BJ (cell line): ENCODE data around the gene KLHDC1. TPM values are rescaled to one million over a fixed set of nuclear protein-coding genes. Genes with fewer than 3 reads are reported as not detected.

Experiments used
- CTCF ChIA-PET: fragments of 350-600 bp; formaldehyde crosslinking; extraction: SDS; loops from one replicate; lab custom pipeline; 2021; ENCODE audit warnings: antibody characterized with exemption, inconsistent platforms; lab: Yijun Ruan, JAX
- POLR2A ChIA-PET: fragments of 300-600 bp; sonication (Branson Sonifier 250); formaldehyde crosslinking; extraction: SDS; loops from one replicate; lab custom pipeline; 2021; ENCODE audit warnings: antibody characterized with exemption; lab: Charles Lee
- DNase-seq: peaks from one replicate; pipeline ENCODE4 v3.0.0-alpha.2; 2011; ENCODE audit warnings: low read depth
- H3K27me3 ChIP-seq: 2 replicates; pipeline ENCODE4 v1.6.0; 2011; ENCODE audit warnings: low read length; ENCODE audit not compliant: control insufficient read depth, insufficient read depth
- H3K36me3 ChIP-seq: 2 replicates; pipeline ENCODE4 v1.5.1; 2011; ENCODE audit warnings: low read length; ENCODE audit not compliant: control insufficient read depth, insufficient read depth
- H3K4me3 ChIP-seq: 2 replicates; pipeline ENCODE4 v1.5.1; 2011; ENCODE audit warnings: low read depth, mild to moderate bottlenecking, control low read depth, low read length
- CTCF ChIP-seq: IDR thresholded peaks from 2 replicates; pipeline ENCODE4 v1.5.1; 2011; ENCODE audit warnings: low read depth, mild to moderate bottlenecking, control low read depth, inconsistent platforms, low read length, moderate library complexity; ENCODE audit not compliant: insufficient read depth
- polyA plus RNA-seq: library from polyadenylated mRNA; depleted of rRNA; stranded (reverse); fragments of >200 nt; gene quantifications from 2 replicates; pipeline ENCODE4 v1.2.3, GENCODE V29; 2011; rRNA removed
- small RNA-seq: library from RNA; depleted of rRNA; stranded (forward); fragments of <200 nt; gene quantifications from one replicate; pipeline ENCODE3, GENCODE V24; 2012; ENCODE audit warnings: low replicate concordance, low read depth; ENCODE audit not compliant: insufficient read length

Gene KLHDC1
- polyA plus RNA-seq, 1 experiment, result 0.25 TPM

- Histone ChIP-seq H3K4me3 (no peak overlapping the region), H3K36me3 (peaks cover 23% of the 10 kb centered on the region), H3K27me3 (no peaks in the 10 kb centered on the region)
- no peak for DNase-seq
- CTCF ChIA-PET, result interaction anchor here (0.8 kb wide), 1 partner anchor 32 kb away, joined by 3 read pairs; no protein-coding TSS in a partner anchor
- no peak for TF ChIP-seq CTCF
- POLR2A ChIA-PET, result no interaction called here
Measured at GRCh38 chr14:49786315-49786714, 93.4 kb downstream of the KLHDC1 start.

- Histone ChIP-seq H3K4me3 (no peak overlapping the region), H3K36me3 (peaks cover 10% of the 10 kb centered on the region), H3K27me3 (no peaks in the 10 kb centered on the region)
- ChIA-PET POLR2A (no interaction called here), CTCF (no interaction called here)
- TF ChIP-seq CTCF, result no peak
- DNase-seq, result no peak
Measured at GRCh38 chr14:49792618-49793017, 99.7 kb downstream of the KLHDC1 start.

DNA sequence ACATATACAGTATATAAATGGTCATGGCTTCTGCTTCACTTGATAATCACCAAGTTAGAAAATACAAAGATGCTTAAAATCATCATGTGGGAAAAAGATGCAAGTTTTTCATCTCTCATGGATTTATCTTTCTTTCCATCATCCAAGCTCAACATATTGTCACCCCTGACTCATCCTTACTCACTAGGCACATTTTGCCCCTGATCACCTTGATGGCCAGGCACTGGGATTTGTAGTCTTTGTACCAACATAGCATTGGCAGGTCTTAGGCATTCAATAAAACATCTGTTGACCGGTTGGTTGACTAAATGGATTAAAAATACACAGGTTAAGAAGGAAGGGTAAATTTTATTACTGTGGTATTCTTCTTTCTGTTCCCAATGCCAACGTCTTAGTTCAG, 103.1 kb downstream of the KLHDC1 start:
- POLR2A ChIA-PET, result no interaction called here
- H3K36me3 ChIP-seq, result peaks cover 6% of the 10 kb centered on the region; the same call in 1 of the 2 replicates
- no peak for TF ChIP-seq CTCF

More for the DNA sequence above, 103.1 kb downstream of the KLHDC1 start:
- CTCF ChIA-PET, result no interaction called here
- H3K4me3 ChIP-seq, result no peak overlapping the region
- no peaks in the 10 kb centered on the region for H3K27me3 ChIP-seq
- no peak for DNase-seq

Small RNA genes lying within 50 kb of the gene (small RNA-seq; reads per million reads assigned to genes)
- gene RNU6ATAC30P, result not detected

Other genes starting within 250 kb of the KLHDC1 start
- 3,639 and 4,331 TPM in 2 replicates for gene RPS29, start 106.7 kb upstream of the KLHDC1 start, polyA plus RNA-seq
- gene LRR1, start 94.2 kb upstream of the KLHDC1 start, polyA plus RNA-seq, result 8.6 and 11.9 TPM in 2 replicates
- gene RPL36AL, start 72.5 kb upstream of the KLHDC1 start, polyA plus RNA-seq, result 87.9 and 203 TPM in 2 replicates
- gene MGAT2, start 72.3 kb upstream of the KLHDC1 start, polyA plus RNA-seq, result 24.1 and 35.2 TPM in 2 replicates
- gene DNAAF2, start 57.9 kb upstream of the KLHDC1 start, polyA plus RNA-seq, result 3.6 and 4.2 TPM in 2 replicates
- 3.3 and 5.8 TPM in 2 replicates for gene POLE2, start 4.9 kb upstream of the KLHDC1 start, polyA plus RNA-seq
- 47.3 and 66.1 TPM in 2 replicates for gene KLHDC2, start 75.0 kb downstream of the KLHDC1 start, polyA plus RNA-seq
- 12.6 and 28.5 TPM in 2 replicates for gene NEMF, start 159.7 kb downstream of the KLHDC1 start, polyA plus RNA-seq
- gene ARF6, start 200.0 kb downstream of the KLHDC1 start, polyA plus RNA-seq, result 21.8 and 22.8 TPM in 2 replicates